Measurements from ENCODE around the gene HOGA1.
"Not testable (repeated sequence)": the region's sequence is repeated elsewhere in the genome, so short reads cannot be mapped to it uniquely, and the experiment has no call there.

The HOGA1 gene

DNA sequence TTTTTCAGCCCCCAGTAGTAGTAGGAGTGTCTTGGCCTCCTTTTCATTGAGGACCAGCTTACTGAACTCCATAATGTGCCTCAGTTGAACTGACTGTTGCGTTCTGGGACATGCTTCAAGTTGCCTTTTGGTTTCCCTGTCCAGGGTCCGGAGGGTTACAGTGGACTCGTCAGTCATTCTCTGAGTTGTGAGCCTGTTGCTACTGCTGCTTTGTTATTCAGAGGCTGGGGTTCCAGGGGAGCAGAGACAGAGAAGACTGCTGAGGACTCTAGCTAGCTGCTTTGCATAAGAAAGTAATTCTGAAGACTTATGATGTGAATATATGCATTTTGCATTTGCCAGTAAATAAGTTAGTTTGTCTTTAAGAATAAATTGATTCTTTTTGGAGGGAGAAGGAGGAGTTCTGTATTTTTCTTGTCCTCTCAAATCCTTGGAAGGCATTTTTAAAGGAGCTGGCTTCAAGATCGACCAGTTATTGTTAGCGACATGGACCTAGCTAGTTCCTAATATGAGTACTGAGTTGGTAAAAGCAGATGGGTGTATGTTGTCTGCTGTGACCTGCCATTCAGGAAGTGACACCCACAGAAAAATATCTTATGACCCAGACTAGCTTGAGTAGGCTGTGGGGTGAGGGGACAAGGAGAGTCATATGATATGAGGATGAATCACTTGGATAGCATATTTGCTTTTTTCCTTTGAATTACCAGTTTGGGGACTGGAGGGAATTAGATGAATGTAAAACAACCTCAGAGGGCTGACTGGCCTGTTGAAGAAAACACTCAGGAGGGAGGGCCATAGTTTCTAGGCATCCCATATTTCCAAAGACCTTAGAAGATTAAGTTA, 64.6 kb downstream of the HOGA1 start:
- ChIA-PET POLR2A (interaction anchor here (0.6 to 1.3 kb wide), 5 partner anchors 8 to 150 kb away, joined by 3 to 7 read pairs (median 4); partner anchors contain the start of genes AVPI1, PI4K2A and UBTD1), CTCF (interaction anchor here (0.6 to 1.4 kb wide), 9 partner anchors 20 to 187 kb away, joined by 3 to 5 read pairs (median 3); no protein-coding TSS in a partner anchor)
- H3K4me3 ChIP-seq (ENCODE audit: low read depth, low read length): no peak overlapping the region
- peak; percentile 88 for DNase-seq (ENCODE audit: low read depth, low spot score)
- no peak for TF ChIP-seq CTCF (IDR thresholded peaks at IDR 0.05; ENCODE audit: insufficient read depth, low read length, missing control alignments)

DNA sequence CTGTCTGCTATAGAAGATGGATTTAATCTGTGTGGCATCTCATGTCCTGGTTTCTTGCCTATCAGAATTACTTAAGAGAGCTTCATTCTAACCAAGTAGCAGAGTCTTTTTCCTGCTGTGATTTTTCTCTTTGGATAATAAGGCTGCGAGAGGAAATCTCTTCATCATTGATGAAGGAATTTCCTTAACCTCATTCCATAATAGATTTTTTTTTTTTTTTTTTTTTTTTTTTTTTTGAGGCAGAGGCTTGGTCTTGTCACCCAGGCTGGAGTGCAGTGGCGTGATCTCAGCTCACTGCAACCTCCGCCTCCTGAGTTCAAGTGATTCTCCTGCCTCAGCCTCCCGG, 65.2 kb downstream of the HOGA1 start:
- POLR2A ChIA-PET: interaction anchor here (0.6 to 1.3 kb wide), 3 partner anchors 8 to 38 kb away, joined by 3 to 7 read pairs (median 5); partner anchors contain the start of genes AVPI1 and PI4K2A
- CTCF ChIA-PET: interaction anchor here (1.0 to 1.4 kb wide), 8 partner anchors 20 to 188 kb away, joined by 3 to 5 read pairs (median 4); no protein-coding TSS in a partner anchor

GRCh38 chr10:97650726-97651125, 66.5 kb downstream of the HOGA1 start:
- no peak overlapping the region for H3K4me3 ChIP-seq (ENCODE audit: low read depth, low read length)
- DNase-seq (ENCODE audit: low read depth, low spot score): no peak
- CTCF ChIA-PET: interaction anchor here (1.6 kb wide), 1 partner anchor 27 kb away, joined by 6 read pairs; no protein-coding TSS in a partner anchor
- no peak for TF ChIP-seq CTCF (IDR thresholded peaks at IDR 0.05; ENCODE audit: insufficient read depth, low read length, missing control alignments)
- POLR2A ChIA-PET: no interaction called here

More for the DNA sequence above, 65.2 kb downstream of the HOGA1 start:
- not testable (repeated sequence) for H3K4me3 ChIP-seq (ENCODE audit: low read depth, low read length); DNase-seq (ENCODE audit: low read depth, low spot score)

- DNase-seq (ENCODE audit: low read depth, low spot score): no peak
- H3K4me3 ChIP-seq (ENCODE audit: low read depth, low read length): no peak overlapping the region
- no peak for TF ChIP-seq CTCF (IDR thresholded peaks at IDR 0.05; ENCODE audit: insufficient read depth, low read length, missing control alignments)
- CTCF ChIA-PET: interaction anchor here (2.8 kb wide), 1 partner anchor 24 kb away, joined by 15 read pairs; no protein-coding TSS in a partner anchor
- POLR2A ChIA-PET: no interaction called here
Observed at GRCh38 chr10:97651773-97652172, 67.6 kb downstream of the HOGA1 start.

- H3K4me3 ChIP-seq (ENCODE audit: low read depth, low read length): no peak overlapping the region
- ChIA-PET POLR2A (no interaction called here), CTCF (interaction anchor here (2.0 to 2.1 kb wide), 2 partner anchors 20 to 85 kb away, joined by 5 to 13 read pairs; partner anchors contain the start of gene ANKRD2)
- no peak for DNase-seq (ENCODE audit: low read depth, low spot score)
- no peak for TF ChIP-seq CTCF (IDR thresholded peaks at IDR 0.05; ENCODE audit: insufficient read depth, low read length, missing control alignments)
Observed at GRCh38 chr10:97656777-97657176, 72.6 kb downstream of the HOGA1 start.

DNA sequence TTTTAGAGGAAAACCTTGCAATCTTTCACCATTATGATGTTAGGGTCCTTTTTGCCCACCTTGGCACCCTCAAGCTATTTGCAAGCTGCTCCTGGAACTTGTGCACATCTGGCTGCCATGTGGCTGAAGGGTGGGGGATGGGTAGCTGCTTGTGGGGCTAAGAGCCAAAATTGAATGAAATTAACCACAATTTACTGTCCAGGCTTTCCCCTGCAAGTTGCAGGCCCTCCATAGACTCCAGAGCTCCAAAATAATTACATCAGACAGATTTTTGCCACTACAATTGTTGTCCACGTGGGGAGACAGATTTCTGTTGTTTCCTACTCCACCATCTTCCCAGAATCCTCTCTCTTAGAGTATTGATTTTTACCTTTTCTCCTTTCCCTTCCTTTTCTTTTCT, 75.4 kb downstream of the HOGA1 start:
- ChIA-PET POLR2A (interaction anchor here (0.7 to 1.2 kb wide), 4 partner anchors 10 to 88 kb away, joined by 3 read pairs; no protein-coding TSS in a partner anchor), CTCF (interaction anchor here (0.8 to 1.0 kb wide), 2 partner anchors 17 to 57 kb away, joined by 3 to 4 read pairs; no protein-coding TSS in a partner anchor)
- no peak overlapping the region for H3K4me3 ChIP-seq (ENCODE audit: low read depth, low read length)
- DNase-seq (ENCODE audit: low read depth, low spot score): no peak
- TF ChIP-seq CTCF (IDR thresholded peaks at IDR 0.05; ENCODE audit: insufficient read depth, low read length, missing control alignments): no peak
